ENCODE data around the gene NEAT1.

NEAT1 gene

GRCh38 chr11:65423516-65424204 is 1.1 kb downstream of the NEAT1 start:
- Mint-ChIP-seq H3K4me1 (peaks cover 64% of the 10 kb centered on the region), H3K27me3 (no peaks in the 10 kb centered on the region), H3K36me3 (peaks cover 56% of the 10 kb centered on the region), H3K27ac (peak overlapping the region; percentile 96), H3K9me3 (no peaks in the 10 kb centered on the region), H3K4me3 (peak overlapping the region; percentile 100)
- no peak for ATAC-seq

- peaks cover 64% of the 10 kb centered on the region for H3K4me1 Mint-ChIP-seq
- H3K4me3 Mint-ChIP-seq = peak overlapping the region; percentile 100
- no peak for ATAC-seq
- H3K36me3 Mint-ChIP-seq = peaks cover 56% of the 10 kb centered on the region
- no peaks in the 10 kb centered on the region for H3K27me3 Mint-ChIP-seq
- H3K9me3 Mint-ChIP-seq = no peaks in the 10 kb centered on the region
- peak overlapping the region; percentile 96 for H3K27ac Mint-ChIP-seq
Measured at GRCh38 chr11:65424205-65425104, 1.9 kb downstream of the NEAT1 start.

DNA sequence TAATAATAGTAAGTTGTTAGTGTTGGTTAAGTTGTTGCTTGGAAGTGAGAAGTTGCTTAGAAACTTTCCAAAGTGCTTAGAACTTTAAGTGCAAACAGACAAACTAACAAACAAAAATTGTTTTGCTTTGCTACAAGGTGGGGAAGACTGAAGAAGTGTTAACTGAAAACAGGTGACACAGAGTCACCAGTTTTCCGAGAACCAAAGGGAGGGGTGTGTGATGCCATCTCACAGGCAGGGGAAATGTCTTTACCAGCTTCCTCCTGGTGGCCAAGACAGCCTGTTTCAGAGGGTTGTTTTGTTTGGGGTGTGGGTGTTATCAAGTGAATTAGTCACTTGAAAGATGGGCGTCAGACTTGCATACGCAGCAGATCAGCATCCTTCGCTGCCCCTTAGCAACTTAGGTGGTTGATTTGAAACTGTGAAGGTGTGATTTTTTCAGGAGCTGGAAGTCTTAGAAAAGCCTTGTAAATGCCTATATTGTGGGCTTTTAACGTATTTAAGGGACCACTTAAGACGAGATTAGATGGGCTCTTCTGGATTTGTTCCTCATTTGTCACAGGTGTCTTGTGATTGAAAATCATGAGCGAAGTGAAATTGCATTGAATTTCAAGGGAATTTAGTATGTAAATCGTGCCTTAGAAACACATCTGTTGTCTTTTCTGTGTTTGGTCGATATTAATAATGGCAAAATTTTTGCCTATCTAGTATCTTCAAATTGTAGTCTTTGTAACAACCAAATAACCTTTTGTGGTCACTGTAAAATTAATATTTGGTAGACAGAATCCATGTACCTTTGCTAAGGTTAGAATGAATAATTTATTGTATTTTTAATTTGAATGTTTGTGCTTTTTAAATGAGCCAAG is 2.7 kb downstream of the NEAT1 start:
- H3K27me3 Mint-ChIP-seq = no peaks in the 10 kb centered on the region
- no peaks in the 10 kb centered on the region for H3K9me3 Mint-ChIP-seq
- H3K4me1 Mint-ChIP-seq = peaks cover 65% of the 10 kb centered on the region
- peaks cover 56% of the 10 kb centered on the region for H3K36me3 Mint-ChIP-seq
- H3K27ac Mint-ChIP-seq = peak overlapping the region; percentile 96
- ATAC-seq = peak; percentile 49
- peak overlapping the region; percentile 100 for H3K4me3 Mint-ChIP-seq

- no peaks in the 10 kb centered on the region for H3K27me3 Mint-ChIP-seq
- peak overlapping the region; percentile 96 for H3K27ac Mint-ChIP-seq
- H3K4me1 Mint-ChIP-seq = peaks cover 66% of the 10 kb centered on the region
- H3K4me3 Mint-ChIP-seq = peak overlapping the region; percentile 100
- no peaks in the 10 kb centered on the region for H3K9me3 Mint-ChIP-seq
- peaks cover 56% of the 10 kb centered on the region for H3K36me3 Mint-ChIP-seq
- ATAC-seq = peak; percentile 49
Measured at GRCh38 chr11:65425971-65426838, 3.6 kb downstream of the NEAT1 start.

DNA sequence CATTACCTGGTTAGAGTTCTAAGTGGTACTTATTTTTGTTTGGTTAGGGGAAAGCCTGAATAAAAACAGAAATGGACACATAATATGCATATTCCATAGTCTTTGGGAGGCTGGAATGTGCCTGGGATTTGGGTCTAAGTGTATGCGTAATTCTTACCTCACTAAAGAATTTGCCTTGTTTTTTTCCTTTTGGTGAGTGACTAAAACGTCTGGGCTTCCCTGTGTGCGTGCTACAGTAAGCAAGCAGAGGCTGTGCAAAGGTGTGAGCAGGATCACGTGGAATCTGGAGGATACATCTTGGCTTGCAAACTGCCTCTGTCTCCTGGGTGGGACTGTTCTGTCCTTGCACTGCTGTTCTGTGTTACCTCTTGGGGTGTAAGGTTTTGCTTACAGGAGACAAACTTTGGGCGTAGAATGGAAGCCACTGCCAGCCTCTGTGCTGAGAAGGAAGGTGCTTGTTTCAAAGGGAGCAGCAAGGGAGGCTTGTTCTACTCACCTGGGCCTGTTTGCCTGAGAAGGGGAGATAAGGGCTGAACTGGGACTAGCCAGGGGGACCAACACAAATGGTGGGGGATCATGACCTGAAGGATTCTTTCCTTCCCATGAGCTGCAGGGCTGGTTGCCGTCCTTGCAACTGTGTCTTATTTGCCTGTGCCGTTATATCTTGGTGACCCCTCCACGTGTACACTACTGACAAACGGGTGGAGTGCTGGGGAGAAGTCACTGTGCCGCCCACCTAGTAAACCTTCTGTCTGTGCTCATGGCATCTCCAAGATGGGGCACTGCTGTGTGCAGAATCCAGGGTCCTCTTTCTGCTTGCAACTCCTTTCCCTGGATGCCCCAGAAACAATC is 4.5 kb downstream of the NEAT1 start:
- H3K36me3 Mint-ChIP-seq = peaks cover 56% of the 10 kb centered on the region
- peak overlapping the region; percentile 100 for H3K4me3 Mint-ChIP-seq
- no peaks in the 10 kb centered on the region for H3K9me3 Mint-ChIP-seq
- no peak for ATAC-seq
- peak overlapping the region; percentile 96 for H3K27ac Mint-ChIP-seq
- H3K4me1 Mint-ChIP-seq = peaks cover 72% of the 10 kb centered on the region
- no peaks in the 10 kb centered on the region for H3K27me3 Mint-ChIP-seq

GRCh38 chr11:65427691-65428577 is 5.3 kb downstream of the NEAT1 start:
- no peaks in the 10 kb centered on the region for H3K9me3 Mint-ChIP-seq
- H3K27ac Mint-ChIP-seq = peak overlapping the region; percentile 96
- H3K4me1 Mint-ChIP-seq = peaks cover 74% of the 10 kb centered on the region
- ATAC-seq = no peak
- peaks cover 50% of the 10 kb centered on the region for H3K36me3 Mint-ChIP-seq
- H3K4me3 Mint-ChIP-seq = peak overlapping the region; percentile 100
- no peaks in the 10 kb centered on the region for H3K27me3 Mint-ChIP-seq

GRCh38 chr11:65428578-65429067 is 6.0 kb downstream of the NEAT1 start:
- no peaks in the 10 kb centered on the region for H3K9me3 Mint-ChIP-seq
- H3K36me3 Mint-ChIP-seq = peaks cover 43% of the 10 kb centered on the region
- H3K4me1 Mint-ChIP-seq = peaks cover 77% of the 10 kb centered on the region
- H3K27ac Mint-ChIP-seq = peak overlapping the region; percentile 96
- no peaks in the 10 kb centered on the region for H3K27me3 Mint-ChIP-seq
- ATAC-seq = no peak
- peak overlapping the region; percentile 100 for H3K4me3 Mint-ChIP-seq

DNA sequence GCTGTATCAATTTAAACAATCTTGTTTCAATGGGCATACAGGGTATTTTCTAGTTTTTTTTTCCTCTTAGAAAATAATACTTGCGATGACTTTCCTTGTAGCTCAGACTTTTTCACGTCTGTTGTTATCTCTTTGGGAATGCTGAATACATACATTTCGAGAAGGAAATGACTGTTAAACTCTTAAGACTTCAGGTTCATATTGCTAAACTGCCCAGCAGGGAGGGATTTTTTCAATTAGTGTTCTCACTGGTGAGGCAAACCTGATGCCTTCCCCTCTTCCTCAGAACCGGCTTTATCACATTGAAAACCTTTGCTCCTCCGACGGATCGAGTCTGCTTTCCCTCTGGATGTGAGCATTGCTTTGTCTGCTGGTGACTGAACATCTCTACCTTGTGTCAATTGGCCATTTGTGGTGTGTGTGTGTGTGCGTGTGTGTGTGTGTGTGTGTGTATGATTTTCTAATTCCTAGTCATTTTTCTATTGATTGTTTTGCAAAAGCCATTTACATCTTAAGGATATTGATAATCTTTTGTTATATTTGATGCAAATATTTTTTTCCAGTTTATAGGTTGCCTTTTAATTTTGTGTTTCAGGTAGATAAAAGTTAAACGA is 6.6 kb downstream of the NEAT1 start:
- Mint-ChIP-seq H3K4me1 (peaks cover 80% of the 10 kb centered on the region), H3K9me3 (no peaks in the 10 kb centered on the region), H3K27ac (peak overlapping the region; percentile 71), H3K36me3 (peaks cover 37% of the 10 kb centered on the region), H3K4me3 (peak overlapping the region; percentile 69), H3K27me3 (no peaks in the 10 kb centered on the region)
- no peak for ATAC-seq

DNA sequence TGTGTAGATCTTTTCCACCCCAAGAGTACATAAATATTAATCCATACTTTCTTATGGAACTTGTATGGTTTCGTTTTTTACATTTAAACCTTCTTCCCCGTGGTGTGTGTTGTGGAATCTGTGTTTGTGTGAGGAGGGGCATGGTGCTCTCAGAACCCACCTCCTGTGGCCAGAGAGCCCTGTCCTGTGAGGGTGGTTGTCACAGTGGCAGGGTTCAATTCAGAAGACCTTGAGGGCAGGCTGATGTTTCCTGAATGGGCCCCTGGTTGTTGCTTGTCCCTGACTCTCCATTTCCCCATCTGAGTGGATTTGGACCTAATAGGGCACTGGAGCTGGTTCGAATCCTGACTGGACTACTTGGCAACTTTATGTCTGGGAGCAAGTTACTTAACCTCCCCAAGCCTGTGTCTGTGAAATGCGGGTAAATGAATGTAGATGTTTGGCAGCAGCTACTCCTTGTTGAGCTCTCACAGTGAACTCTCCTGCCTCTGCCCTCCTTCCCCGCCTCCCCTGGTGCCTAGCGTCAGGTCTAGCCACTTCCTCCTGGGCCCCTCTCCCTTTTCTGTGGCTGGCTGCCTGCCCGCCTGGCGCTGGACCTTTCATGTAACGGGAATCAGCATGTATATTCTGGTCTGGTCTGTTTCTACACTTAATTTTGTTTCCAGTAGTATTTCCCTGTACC is 7.3 kb downstream of the NEAT1 start:
- H3K9me3 Mint-ChIP-seq = no peaks in the 10 kb centered on the region
- no peaks in the 10 kb centered on the region for H3K27me3 Mint-ChIP-seq
- H3K36me3 Mint-ChIP-seq = peaks cover 36% of the 10 kb centered on the region
- peaks cover 87% of the 10 kb centered on the region for H3K4me1 Mint-ChIP-seq
- H3K27ac Mint-ChIP-seq = peak overlapping the region; percentile 71
- peak overlapping the region; percentile 69 for H3K4me3 Mint-ChIP-seq
- ATAC-seq = no peak

DNA sequence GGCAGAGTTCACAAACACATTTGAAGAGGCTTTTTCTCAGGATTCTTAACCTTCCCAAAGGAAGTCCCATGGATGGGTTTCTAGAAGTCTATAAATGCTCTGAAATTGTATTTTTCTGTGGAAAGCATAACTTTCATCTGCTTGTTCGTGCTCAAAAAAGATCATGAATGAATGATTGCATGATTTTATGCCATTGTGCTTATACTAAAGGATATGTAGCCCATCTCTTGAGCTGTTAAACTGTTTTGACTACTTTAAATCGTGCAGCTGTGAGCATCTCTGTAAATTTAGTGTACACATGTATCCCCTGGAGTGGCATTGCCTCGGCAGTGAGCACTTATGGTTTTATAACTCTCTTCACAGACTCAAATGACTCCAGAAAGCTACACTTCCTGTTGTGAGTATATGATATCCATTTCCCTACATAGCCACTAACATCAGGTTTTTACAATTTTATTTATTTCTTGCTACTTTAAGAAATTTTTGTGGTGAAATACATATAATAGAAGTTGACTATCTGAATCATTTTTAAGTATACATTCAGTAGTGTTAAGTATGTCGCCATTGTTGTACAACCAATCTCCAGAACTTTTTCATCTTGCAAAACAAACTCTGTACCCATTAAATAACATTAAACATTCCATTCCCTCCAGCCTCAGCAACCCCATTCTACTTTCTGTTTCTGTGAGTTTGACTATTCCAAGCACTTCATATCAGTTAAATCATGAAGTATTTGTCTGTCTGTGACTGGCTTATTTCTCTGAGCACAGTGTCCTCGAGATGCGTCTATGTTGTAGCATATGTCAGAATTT is 8.0 kb downstream of the NEAT1 start:
- Mint-ChIP-seq H3K27ac (peak overlapping the region; percentile 71), H3K9me3 (no peaks in the 10 kb centered on the region), H3K4me3 (peak overlapping the region; percentile 69), H3K27me3 (no peaks in the 10 kb centered on the region), H3K4me1 (peaks cover 94% of the 10 kb centered on the region), H3K36me3 (peaks cover 36% of the 10 kb centered on the region)
- no peak for ATAC-seq

GRCh38 chr11:65431451-65432099 is 9.0 kb downstream of the NEAT1 start:
- Mint-ChIP-seq H3K36me3 (peaks cover 36% of the 10 kb centered on the region), H3K4me3 (peak overlapping the region; percentile 27), H3K9me3 (no peaks in the 10 kb centered on the region), H3K27me3 (no peaks in the 10 kb centered on the region), H3K4me1 (peaks cover 95% of the 10 kb centered on the region), H3K27ac (peak overlapping the region; percentile 71)
- ATAC-seq = peak; percentile 77
